Kidney tubule cell (primary cell): ENCODE results near the gene CLEC4F.
"Not testable (repeated sequence)": the region's sequence is repeated elsewhere in the genome, so short reads cannot be mapped to it uniquely, and the experiment has no call there.

Source experiments
- DNase-seq: peaks from one replicate; pipeline ENCODE4 v3.0.0-alpha.2; 2018; ENCODE audit warnings: low spot score

CLEC4F gene

GRCh38 chr2:70826696-70827350 is 6.4 kb upstream of the CLEC4F start:
- DNase-seq: no peak

GRCh38 chr2:70823249-70823648 is 2.9 kb upstream of the CLEC4F start:
- DNase-seq: no peak

- no peak for DNase-seq
Measured at GRCh38 chr2:70822843-70823242, 2.4 kb upstream of the CLEC4F start.

- DNase-seq: no peak
Measured at GRCh38 chr2:70817284-70817954, 3.0 kb downstream of the CLEC4F start.

GRCh38 chr2:70816726-70817125 is 3.7 kb downstream of the CLEC4F start:
- no peak for DNase-seq

- no peak for DNase-seq
Measured at GRCh38 chr2:70808983-70809958, 11.1 kb downstream of the CLEC4F start.

GRCh38 chr2:70807828-70808118 is 12.6 kb downstream of the CLEC4F start:
- DNase-seq: no peak

GRCh38 chr2:70807102-70807827 is 13.1 kb downstream of the CLEC4F start:
- no peak for DNase-seq

- DNase-seq: no peak
Measured at GRCh38 chr2:70806620-70807019, 13.8 kb downstream of the CLEC4F start.

GRCh38 chr2:70806013-70806412 is 14.4 kb downstream of the CLEC4F start:
- DNase-seq: no peak

GRCh38 chr2:70801607-70802263 is 18.7 kb downstream of the CLEC4F start:
- DNase-seq: no peak

- no peak for DNase-seq
Measured at GRCh38 chr2:70799706-70800105, 20.7 kb downstream of the CLEC4F start.

GRCh38 chr2:70797996-70798395 is 22.4 kb downstream of the CLEC4F start:
- not testable (repeated sequence) for DNase-seq

- no peak for DNase-seq
Measured at GRCh38 chr2:70797506-70797905, 22.9 kb downstream of the CLEC4F start.

GRCh38 chr2:70796262-70796661 is 24.1 kb downstream of the CLEC4F start:
- no peak for DNase-seq

- DNase-seq: no peak
Measured at GRCh38 chr2:70795164-70795995, 25.0 kb downstream of the CLEC4F start.

GRCh38 chr2:70793450-70793849 is 26.9 kb downstream of the CLEC4F start:
- DNase-seq: no peak

GRCh38 chr2:70790136-70790828 is 30.1 kb downstream of the CLEC4F start, which contains the start of gene FIGLA:
Gene FIGLA (minus strand): TSS chr2:70790643. CDS start chr2:70790638, 5 bp downstream.
- DNase-seq: no peak

- DNase-seq: peak; percentile 57
Measured at GRCh38 chr2:70789304-70790135, 30.9 kb downstream of the CLEC4F start.
